ENCODE data around the gene DBP. TPM values are rescaled to one million over a fixed set of nuclear protein-coding genes. Genes with fewer than 3 reads are reported as not detected.

The DBP gene
- total RNA-seq, 1 donor from 2014 or later = 2.9 TPM

DNA sequence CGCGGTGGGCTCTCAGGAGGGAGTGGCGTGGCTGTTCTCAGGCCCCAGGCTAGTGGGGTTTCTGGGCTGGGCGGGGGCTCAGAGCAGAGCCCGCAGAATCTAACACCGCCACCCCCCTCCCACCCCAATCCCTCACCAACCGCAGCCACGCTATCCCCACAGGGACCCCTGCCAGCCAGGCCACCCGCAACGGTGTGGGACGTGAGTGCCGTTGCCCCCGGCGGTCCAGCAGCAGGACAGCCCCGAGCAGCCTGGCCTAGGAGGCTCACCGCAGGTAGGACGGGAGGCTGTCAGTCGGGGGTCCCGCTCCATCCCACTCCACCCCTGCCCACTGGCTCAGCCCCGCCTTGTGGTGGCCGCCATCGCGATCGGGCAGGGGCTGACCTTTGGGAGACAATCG, 35.8 kb upstream of the DBP start, which contains the start of gene NTN5:
Gene NTN5 (minus strand): TSS at position 24 of the 400 bp plus-strand sequence. CDS start 2,031 bp downstream, outside the sequence.
- peak within 1 kb of the TSS; percentile 63 for H3K4me3 Mint-ChIP-seq (ENCODE audit: unreplicated experiment)
- TF ChIP-seq, protein P1, sequence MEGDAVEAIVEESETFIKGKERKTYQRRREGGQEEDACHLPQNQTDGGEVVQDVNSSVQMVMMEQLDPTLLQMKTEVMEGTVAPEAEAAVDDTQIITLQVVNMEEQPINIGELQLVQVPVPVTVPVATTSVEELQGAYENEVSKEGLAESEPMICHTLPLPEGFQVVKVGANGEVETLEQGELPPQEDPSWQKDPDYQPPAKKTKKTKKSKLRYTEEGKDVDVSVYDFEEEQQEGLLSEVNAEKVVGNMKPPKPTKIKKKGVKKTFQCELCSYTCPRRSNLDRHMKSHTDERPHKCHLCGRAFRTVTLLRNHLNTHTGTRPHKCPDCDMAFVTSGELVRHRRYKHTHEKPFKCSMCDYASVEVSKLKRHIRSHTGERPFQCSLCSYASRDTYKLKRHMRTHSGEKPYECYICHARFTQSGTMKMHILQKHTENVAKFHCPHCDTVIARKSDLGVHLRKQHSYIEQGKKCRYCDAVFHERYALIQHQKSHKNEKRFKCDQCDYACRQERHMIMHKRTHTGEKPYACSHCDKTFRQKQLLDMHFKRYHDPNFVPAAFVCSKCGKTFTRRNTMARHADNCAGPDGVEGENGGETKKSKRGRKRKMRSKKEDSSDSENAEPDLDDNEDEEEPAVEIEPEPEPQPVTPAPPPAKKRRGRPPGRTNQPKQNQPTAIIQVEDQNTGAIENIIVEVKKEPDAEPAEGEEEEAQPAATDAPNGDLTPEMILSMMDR (IDR thresholded peaks at IDR 0.05; ENCODE audit: partially characterized antibody, unreplicated experiment) = no peak
- H3K9me3 Mint-ChIP-seq (ENCODE audit: unreplicated experiment) = peaks cover 5% of the 10 kb centered on the region
- H3K27ac Mint-ChIP-seq (ENCODE audit: unreplicated experiment) = no peak within 1 kb of the TSS
- H3K36me3 Mint-ChIP-seq (ENCODE audit: unreplicated experiment) = no peaks in the 10 kb centered on the region
- H3K4me1 Mint-ChIP-seq (ENCODE audit: low read depth, unreplicated experiment) = peaks cover 9% of the 10 kb centered on the region
- peaks cover 3% of the 10 kb centered on the region for H3K27me3 Mint-ChIP-seq (ENCODE audit: unreplicated experiment)
- DNase-seq = no peak

DNA sequence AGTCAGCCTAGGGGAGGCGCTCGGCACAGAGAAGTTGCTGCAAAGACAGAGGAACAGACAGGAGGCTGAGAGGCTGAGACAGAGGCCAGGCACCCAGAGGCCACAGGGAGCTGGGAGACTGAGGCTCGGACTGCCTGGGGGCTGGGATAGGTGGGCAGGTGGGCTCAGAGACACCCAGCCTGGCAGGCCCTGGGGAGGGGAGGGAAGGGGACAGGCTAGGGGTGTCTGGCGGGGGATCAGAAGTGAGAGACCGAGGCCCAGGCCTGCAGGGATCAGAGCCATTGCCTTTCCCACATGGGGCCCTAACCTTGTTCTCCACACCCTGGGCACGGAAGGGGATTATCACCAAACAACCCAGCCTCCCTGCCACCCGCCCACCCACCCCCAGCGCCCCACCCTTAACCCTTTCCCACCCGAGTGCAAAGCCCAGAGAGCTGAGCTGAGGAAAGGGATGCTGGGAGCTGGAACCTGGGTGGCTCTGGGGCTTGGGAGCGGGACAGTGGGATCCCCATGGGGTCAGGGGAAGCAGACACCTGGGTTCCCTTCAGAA, 34.3 kb upstream of the DBP start:
- no peak for DNase-seq
- Mint-ChIP-seq H3K27ac (ENCODE audit: unreplicated experiment) (no peak overlapping the region), H3K4me3 (ENCODE audit: unreplicated experiment) (no peak overlapping the region), H3K9me3 (ENCODE audit: unreplicated experiment) (peaks cover 7% of the 10 kb centered on the region), H3K4me1 (ENCODE audit: low read depth, unreplicated experiment) (peaks cover 9% of the 10 kb centered on the region), H3K36me3 (ENCODE audit: unreplicated experiment) (no peaks in the 10 kb centered on the region), H3K27me3 (ENCODE audit: unreplicated experiment) (peaks cover 3% of the 10 kb centered on the region)
- TF ChIP-seq, protein P1 (IDR thresholded peaks at IDR 0.05; ENCODE audit: partially characterized antibody, unreplicated experiment) = no peak

DNA sequence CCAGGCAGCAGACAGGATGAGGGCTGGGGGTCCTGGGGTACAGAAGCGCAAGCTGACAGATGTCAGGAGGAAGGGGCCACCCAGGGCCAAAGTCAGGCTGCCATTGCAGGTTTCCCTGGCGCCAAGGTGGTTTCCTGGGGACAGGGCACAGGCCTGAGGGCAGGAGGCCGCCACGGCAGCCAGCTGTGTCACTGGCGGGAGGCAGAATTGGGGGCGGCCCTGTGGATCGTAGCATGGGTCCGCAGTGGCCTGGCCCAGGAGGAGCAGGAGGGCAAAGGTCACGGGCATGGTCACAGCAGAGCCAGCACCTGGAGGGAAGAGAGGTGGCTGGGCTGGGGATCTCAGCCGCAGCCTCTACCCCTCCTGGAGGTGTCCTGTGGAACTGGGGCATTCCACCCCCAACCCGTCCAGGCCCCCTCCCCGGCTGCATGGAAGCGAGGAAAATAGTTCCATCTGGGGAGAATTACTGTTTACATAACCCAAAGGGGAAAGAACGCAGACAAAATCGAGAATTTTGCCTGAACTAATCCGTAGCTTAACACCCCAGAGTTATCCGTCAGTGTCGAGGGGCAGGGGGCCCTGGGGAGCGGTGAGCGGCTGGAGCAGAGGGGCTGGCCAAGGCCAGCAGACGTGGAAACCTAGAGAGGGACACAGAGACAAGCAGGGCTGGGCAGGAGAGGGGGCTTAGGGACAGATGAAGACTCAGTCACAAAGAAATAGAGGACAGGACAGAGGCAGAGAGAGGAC, 33.7 kb upstream of the DBP start:
- Mint-ChIP-seq H3K36me3 (ENCODE audit: unreplicated experiment) (no peaks in the 10 kb centered on the region), H3K27me3 (ENCODE audit: unreplicated experiment) (peaks cover 3% of the 10 kb centered on the region), H3K27ac (ENCODE audit: unreplicated experiment) (no peak overlapping the region), H3K4me3 (ENCODE audit: unreplicated experiment) (no peak overlapping the region), H3K4me1 (ENCODE audit: low read depth, unreplicated experiment) (peaks cover 9% of the 10 kb centered on the region), H3K9me3 (ENCODE audit: unreplicated experiment) (peaks cover 7% of the 10 kb centered on the region)
- TF ChIP-seq, protein P1 (IDR thresholded peaks at IDR 0.05; ENCODE audit: partially characterized antibody, unreplicated experiment) = no peak
- no peak for DNase-seq

DNA sequence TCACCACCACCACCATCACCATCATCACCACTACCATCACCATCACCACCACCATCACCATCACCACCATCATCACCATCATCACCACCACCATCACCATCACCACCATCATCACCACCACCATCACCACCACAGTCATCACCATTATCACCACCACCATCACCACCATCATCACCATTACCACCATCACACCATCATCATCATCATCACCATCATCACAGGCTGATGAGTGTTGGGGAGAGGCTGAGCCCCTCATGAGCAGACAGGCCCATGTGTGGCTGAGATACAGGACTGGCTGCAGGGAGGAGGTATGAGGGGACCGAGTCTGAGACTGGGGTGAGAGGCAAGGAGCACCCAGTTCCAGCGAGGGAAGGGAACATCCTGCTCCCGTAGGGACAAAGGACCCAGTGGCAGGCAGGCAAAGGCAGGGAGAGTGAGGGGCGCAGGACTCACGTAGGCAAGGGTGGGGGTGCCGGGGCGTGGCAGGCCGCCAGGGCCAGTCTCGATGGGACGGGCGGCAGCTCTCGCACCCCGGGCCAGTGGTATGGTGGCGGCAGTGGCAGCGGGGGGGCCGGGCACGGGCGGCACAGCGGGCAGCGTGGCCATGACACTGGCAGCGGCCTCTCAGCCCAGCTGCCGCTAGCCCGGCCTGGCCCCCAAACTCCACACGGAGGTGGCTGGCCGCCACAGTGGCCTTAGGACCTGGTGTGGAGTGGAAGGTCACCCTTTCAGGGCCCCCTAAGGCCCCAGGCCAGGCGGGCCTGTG, 32.9 kb upstream of the DBP start:
- TF ChIP-seq, protein P1 (IDR thresholded peaks at IDR 0.05; ENCODE audit: partially characterized antibody, unreplicated experiment) = no peak
- Mint-ChIP-seq H3K9me3 (ENCODE audit: unreplicated experiment) (peaks cover 7% of the 10 kb centered on the region), H3K4me1 (ENCODE audit: low read depth, unreplicated experiment) (peaks cover 7% of the 10 kb centered on the region), H3K4me3 (ENCODE audit: unreplicated experiment) (no peak overlapping the region), H3K27me3 (ENCODE audit: unreplicated experiment) (peaks cover 3% of the 10 kb centered on the region), H3K36me3 (ENCODE audit: unreplicated experiment) (no peaks in the 10 kb centered on the region), H3K27ac (ENCODE audit: unreplicated experiment) (no peak overlapping the region)
- no peak for DNase-seq
